Measurements from ENCODE around the gene NUCKS1.

NUCKS1 gene

DNA sequence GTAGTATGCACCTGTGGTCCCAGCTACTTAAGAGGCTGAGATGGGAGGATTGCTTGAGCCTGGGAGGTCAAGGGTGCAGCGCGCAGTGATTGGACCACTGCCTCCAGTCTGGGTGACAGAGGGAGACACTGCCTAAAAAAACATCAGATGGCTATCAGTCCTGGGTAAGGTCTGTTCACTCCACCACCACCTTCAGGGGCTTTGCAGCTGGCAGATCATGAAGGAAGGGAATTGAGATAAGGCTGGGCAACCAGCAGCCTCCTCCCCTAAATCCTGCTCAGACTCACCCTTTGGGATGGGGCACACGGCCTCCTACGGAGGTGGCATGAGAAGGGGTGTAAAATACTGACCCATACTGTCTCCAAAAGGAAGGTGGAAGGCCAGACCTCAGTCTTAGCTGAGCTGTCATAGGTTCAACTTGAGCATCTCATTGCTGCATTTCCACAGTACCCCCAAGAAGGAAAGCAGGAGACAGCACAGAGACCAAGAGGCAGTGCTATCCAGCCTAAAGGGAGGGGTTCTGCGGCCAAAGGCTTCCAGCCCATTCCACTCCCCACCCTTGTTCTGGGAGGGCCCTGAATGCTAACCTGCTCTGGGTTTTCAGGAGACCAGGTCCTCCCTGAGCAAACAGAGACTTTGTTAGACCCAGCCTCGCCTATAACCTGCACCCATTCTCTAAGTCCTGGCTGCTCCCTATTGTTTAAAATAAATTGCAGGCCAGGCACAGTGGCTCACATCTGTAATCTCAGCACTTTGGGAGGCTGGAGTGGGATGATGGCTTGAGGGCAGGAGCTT lies 83.4 kb downstream of the NUCKS1 start:
- DNase-seq = no peak

DNA sequence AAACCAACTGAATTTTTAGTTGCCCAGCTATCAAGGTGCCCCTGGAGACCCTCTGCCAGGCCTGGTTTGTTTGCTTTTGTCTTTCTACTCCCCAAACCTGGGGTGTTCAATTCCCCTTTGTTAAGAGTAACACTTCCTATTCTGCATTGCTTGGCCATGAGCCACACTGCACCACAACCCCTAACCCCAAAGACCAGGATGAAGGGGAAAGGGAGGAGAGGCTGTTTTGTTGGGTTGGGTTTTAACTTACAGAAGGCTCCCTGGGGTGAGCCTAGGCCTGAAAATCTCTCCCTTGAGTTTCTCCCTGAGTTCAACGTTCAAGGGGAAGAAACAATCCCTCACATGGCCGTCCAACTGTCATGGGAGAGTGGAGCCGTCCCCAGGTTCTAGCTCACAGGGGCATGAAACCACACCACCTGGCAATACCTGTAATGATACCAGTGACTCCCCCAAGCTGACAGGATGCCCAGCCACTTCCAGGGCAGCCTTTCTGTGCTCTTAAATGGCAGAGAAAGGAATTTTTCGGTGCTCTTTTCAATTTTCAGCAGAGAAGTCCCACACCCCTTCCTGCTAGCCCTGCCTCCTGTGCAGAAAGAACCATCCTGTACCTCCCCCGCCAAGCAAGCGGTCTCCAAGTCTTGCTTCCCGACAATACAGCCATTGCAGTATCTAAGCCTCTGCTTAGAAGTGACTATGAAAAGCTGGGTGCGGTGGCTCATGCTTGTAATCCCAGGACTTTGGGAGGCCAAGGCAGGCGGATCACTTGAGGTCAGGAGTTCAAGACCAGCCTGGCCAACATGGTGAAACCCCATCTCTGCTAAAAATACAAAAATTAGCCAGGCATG lies 84.6 kb downstream of the NUCKS1 start:
- DNase-seq = no peak

DNA sequence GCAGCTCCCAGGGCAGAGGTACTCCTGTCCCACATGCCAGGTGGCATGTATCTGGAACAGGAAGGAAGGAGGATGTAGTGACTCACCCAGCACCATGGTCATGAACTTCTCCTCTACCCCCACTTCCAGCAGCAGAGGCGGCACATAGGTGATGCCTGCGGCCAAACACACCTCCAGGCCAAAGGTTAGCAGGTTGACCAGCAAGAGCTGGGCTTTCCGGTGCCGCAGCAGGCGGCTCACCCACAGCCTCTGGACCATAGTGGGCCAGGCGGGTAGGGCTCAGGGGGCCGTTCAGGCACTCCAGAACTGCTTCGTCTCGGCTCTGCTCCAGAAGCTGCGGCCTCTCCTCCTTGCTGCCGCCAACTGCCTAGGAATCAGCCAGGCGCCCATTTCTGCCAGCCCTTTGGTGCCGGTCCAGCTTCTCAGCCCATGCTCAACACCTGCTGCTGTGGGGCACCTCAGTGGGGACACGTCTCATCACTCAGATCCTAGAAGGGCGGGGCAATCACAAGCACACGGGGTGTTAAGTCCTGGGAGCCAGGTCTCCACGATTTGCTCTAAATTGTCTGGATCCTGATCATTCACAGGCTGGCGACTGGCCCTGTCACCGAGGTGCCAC lies 85.5 kb downstream of the NUCKS1 start:
- DNase-seq = no peak

DNA sequence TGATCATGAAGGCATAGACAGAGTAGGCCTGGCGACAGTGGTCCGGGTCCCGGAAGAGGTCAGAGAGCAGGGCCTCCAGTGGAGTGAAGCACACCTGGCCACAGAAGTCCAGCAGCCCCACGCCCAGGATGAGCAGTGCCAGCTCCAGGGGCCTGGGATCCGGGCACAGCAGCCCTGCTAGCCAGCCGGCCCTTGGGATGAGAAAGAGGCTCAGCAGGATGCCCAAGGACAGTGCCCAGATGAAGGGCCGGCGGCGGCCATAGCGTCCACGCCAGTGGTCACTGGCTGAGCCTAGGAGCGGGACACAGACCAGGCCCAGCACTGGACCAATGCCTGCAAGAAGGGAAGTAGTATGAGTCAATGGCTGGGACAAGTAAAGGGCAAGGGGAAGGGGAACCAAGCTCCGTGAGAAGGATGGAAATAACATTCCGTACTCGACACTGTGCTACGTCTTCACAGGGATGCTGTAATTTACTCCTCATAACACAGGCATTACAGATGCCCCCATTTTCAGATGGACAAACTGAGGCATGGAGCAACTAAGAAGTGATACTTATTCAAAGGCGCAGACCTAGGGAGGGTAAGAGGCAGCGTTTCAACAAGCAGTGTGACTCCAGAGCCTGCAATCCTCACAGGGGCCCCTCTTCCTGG lies 86.6 kb downstream of the NUCKS1 start:
- no peak for DNase-seq

Measured in activated naive CD4-positive, alpha-beta T cell treated with Interleukin-2 at 50 U/mL for 16 hours (primary cell).